ENCODE measurements around the gene SEMA6B. TPM values are rescaled to one million over a fixed set of nuclear protein-coding genes. Genes with fewer than 3 reads are reported as not detected.

SEMA6B gene
- polyA plus RNA-seq, 1 donor from 2014 or later = 21.6 TPM

DNA sequence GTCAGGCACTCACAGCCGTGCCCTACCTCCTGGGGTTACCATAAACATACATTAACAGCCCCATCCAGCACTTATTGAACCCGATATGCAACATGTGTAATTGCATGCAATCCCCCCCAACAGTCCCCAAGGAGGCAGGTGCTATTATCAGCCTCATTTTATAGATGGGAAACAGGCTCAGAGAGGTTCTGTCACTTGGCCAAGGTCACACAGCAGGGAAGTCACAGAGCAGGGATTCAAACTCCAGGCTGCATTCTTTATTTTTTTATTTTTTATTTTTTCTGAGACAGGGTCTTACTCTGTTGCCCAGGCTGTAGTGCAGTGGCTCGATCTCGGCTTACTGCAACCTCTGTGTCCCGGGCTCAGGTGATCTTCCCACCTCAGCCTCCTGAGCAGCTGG, 41.4 kb upstream of the SEMA6B start:
- Histone ChIP-seq H3K79me2 (replicated peaks; ENCODE audit: insufficient read depth, low read length) (no peaks in the 10 kb centered on the region), H2AFZ (ENCODE audit: low read depth, low read length) (no peak overlapping the region), H3K9ac (ENCODE audit: low read length) (no peak overlapping the region), H3K9me2 (ENCODE audit: insufficient read depth, low read length) (no peaks in the 10 kb centered on the region), H3K4me2 (ENCODE audit: low read length) (no peak overlapping the region), H3K27ac (ENCODE audit: low read length) (no peak overlapping the region), H3K27me3 (ENCODE audit: insufficient read depth, low read depth, low read length) (no peaks in the 10 kb centered on the region), H3K4me3 (ENCODE audit: low read length) (no peak overlapping the region), H3K9me3 (ENCODE audit: low read length) (no peaks in the 10 kb centered on the region), H3F3A (ENCODE audit: insufficient read depth, low read length, poor library complexity, severe bottlenecking) (no peaks in the 10 kb centered on the region), H4K20me1 (ENCODE audit: insufficient read depth) (no peaks in the 10 kb centered on the region), H3K36me3 (ENCODE audit: insufficient read depth, low read length) (no peaks in the 10 kb centered on the region)
- TF ChIP-seq EP300 (conservative IDR thresholded peaks at IDR 0.05; ENCODE audit: poor library complexity, severe bottlenecking) (no peak), POLR2AphosphoS5 (IDR thresholded peaks at IDR 0.05) (no peak), EZH2 (IDR thresholded peaks at IDR 0.05; ENCODE audit: borderline replicate concordance, insufficient read depth, low read length, poor library complexity, severe bottlenecking) (no peak), MXI1 (conservative IDR thresholded peaks at IDR 0.05; ENCODE audit: poor library complexity, severe bottlenecking) (no peak), RAD21 (conservative IDR thresholded peaks at IDR 0.05) (no peak), SMC3 (conservative IDR thresholded peaks at IDR 0.05; ENCODE audit: poor library complexity) (no peak), TAF1 (IDR thresholded peaks at IDR 0.05; ENCODE audit: low read depth) (no peak)
- TF ChIP-seq, protein P1, sequence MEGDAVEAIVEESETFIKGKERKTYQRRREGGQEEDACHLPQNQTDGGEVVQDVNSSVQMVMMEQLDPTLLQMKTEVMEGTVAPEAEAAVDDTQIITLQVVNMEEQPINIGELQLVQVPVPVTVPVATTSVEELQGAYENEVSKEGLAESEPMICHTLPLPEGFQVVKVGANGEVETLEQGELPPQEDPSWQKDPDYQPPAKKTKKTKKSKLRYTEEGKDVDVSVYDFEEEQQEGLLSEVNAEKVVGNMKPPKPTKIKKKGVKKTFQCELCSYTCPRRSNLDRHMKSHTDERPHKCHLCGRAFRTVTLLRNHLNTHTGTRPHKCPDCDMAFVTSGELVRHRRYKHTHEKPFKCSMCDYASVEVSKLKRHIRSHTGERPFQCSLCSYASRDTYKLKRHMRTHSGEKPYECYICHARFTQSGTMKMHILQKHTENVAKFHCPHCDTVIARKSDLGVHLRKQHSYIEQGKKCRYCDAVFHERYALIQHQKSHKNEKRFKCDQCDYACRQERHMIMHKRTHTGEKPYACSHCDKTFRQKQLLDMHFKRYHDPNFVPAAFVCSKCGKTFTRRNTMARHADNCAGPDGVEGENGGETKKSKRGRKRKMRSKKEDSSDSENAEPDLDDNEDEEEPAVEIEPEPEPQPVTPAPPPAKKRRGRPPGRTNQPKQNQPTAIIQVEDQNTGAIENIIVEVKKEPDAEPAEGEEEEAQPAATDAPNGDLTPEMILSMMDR (IDR thresholded peaks at IDR 0.05; ENCODE audit: poor library complexity, severe bottlenecking) = no peak
- TF ChIP-seq, protein P2, sequence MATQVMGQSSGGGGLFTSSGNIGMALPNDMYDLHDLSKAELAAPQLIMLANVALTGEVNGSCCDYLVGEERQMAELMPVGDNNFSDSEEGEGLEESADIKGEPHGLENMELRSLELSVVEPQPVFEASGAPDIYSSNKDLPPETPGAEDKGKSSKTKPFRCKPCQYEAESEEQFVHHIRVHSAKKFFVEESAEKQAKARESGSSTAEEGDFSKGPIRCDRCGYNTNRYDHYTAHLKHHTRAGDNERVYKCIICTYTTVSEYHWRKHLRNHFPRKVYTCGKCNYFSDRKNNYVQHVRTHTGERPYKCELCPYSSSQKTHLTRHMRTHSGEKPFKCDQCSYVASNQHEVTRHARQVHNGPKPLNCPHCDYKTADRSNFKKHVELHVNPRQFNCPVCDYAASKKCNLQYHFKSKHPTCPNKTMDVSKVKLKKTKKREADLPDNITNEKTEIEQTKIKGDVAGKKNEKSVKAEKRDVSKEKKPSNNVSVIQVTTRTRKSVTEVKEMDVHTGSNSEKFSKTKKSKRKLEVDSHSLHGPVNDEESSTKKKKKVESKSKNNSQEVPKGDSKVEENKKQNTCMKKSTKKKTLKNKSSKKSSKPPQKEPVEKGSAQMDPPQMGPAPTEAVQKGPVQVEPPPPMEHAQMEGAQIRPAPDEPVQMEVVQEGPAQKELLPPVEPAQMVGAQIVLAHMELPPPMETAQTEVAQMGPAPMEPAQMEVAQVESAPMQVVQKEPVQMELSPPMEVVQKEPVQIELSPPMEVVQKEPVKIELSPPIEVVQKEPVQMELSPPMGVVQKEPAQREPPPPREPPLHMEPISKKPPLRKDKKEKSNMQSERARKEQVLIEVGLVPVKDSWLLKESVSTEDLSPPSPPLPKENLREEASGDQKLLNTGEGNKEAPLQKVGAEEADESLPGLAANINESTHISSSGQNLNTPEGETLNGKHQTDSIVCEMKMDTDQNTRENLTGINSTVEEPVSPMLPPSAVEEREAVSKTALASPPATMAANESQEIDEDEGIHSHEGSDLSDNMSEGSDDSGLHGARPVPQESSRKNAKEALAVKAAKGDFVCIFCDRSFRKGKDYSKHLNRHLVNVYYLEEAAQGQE (IDR thresholded peaks at IDR 0.05; ENCODE audit: borderline replicate concordance) = no peak

DNA sequence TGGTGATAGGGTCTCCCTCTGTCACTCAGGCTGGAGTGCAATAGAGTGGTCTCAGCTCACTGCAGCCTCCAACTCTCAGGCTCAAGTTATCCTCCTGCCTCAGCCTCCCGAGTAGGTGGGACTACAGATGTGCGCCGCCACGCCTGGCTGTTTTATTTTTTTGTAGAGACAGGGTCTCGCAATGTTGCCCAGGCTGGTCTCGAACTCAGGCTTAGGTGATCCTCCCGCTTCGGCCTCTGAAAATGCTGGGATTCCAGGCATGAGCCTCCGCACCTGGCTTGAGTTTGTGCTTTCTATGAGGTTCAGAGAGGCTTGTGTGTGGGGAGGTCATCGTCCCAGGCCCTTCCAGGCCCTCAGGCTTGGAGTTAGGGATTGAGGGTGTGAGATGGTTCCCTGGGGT, 40.6 kb upstream of the SEMA6B start:
- Histone ChIP-seq H3K27ac (ENCODE audit: low read length) (no peak overlapping the region), H3K9ac (ENCODE audit: low read length) (no peak overlapping the region), H2AFZ (ENCODE audit: low read depth, low read length) (no peak overlapping the region), H3K4me2 (ENCODE audit: low read length) (no peak overlapping the region), H3K27me3 (ENCODE audit: insufficient read depth, low read depth, low read length) (no peaks in the 10 kb centered on the region), H3K36me3 (ENCODE audit: insufficient read depth, low read length) (no peaks in the 10 kb centered on the region), H3K9me3 (ENCODE audit: low read length) (no peaks in the 10 kb centered on the region), H3F3A (ENCODE audit: insufficient read depth, low read length, poor library complexity, severe bottlenecking) (no peaks in the 10 kb centered on the region), H3K79me2 (replicated peaks; ENCODE audit: insufficient read depth, low read length) (no peaks in the 10 kb centered on the region), H4K20me1 (ENCODE audit: insufficient read depth) (no peaks in the 10 kb centered on the region), H3K9me2 (ENCODE audit: insufficient read depth, low read length) (no peaks in the 10 kb centered on the region), H3K4me3 (ENCODE audit: low read length) (no peak overlapping the region)
- TF ChIP-seq TAF1 (IDR thresholded peaks at IDR 0.05; ENCODE audit: low read depth) (no peak), SMC3 (conservative IDR thresholded peaks at IDR 0.05; ENCODE audit: poor library complexity) (no peak), RAD21 (conservative IDR thresholded peaks at IDR 0.05) (no peak), MXI1 (conservative IDR thresholded peaks at IDR 0.05; ENCODE audit: poor library complexity, severe bottlenecking) (no peak), POLR2AphosphoS5 (IDR thresholded peaks at IDR 0.05) (no peak), EZH2 (IDR thresholded peaks at IDR 0.05; ENCODE audit: borderline replicate concordance, insufficient read depth, low read length, poor library complexity, severe bottlenecking) (no peak), EP300 (conservative IDR thresholded peaks at IDR 0.05; ENCODE audit: poor library complexity, severe bottlenecking) (no peak)
- TF ChIP-seq, protein P2 (IDR thresholded peaks at IDR 0.05; ENCODE audit: borderline replicate concordance) = no peak
- TF ChIP-seq, protein P1 (IDR thresholded peaks at IDR 0.05; ENCODE audit: poor library complexity, severe bottlenecking) = no peak

Data from neural cell (in vitro differentiated cells).